H9 (cell line): ENCODE results near the gene EXOC3L4. TPM values are rescaled to one million over a fixed set of nuclear protein-coding genes. Genes with fewer than 3 reads are reported as not detected.

Source experiments
- DNase-seq: peaks from one replicate; pipeline ENCODE4 v3.0.0-alpha.2; 2017
- H2AFZ ChIP-seq: one replicate; pipeline ENCODE4 v1.6.1; 2013; ENCODE audit warnings: mild to moderate bottlenecking, low read length, control low read depth, moderate library complexity
- H2AK5ac ChIP-seq: 2 replicates; pipeline ENCODE4 v1.6.1; 2013; ENCODE audit warnings: low read length, control low read depth, mixed read lengths; ENCODE audit not compliant: insufficient read length
- H2BK120ac ChIP-seq: one replicate; pipeline ENCODE4 v1.6.1; 2013; ENCODE audit warnings: low read depth, mild to moderate bottlenecking, low read length, control low read depth, inconsistent platforms; ENCODE audit not compliant: poor library complexity, severe bottlenecking
- H2BK12ac ChIP-seq: 2 replicates; pipeline ENCODE4 v1.6.1; 2013; ENCODE audit warnings: low read length, control low read depth, mixed read lengths, low read depth; ENCODE audit not compliant: insufficient read length
- H2BK15ac ChIP-seq: 2 replicates; pipeline ENCODE4 v1.6.1; 2013; ENCODE audit warnings: low read depth, low read length, control low read depth
- H2BK20ac ChIP-seq: one replicate; pipeline ENCODE4 v1.6.1; 2013; ENCODE audit warnings: low read depth, mild to moderate bottlenecking, low read length, control low read depth, inconsistent platforms; ENCODE audit not compliant: poor library complexity, severe bottlenecking
- H2BK5ac ChIP-seq: 2 replicates; pipeline ENCODE4 v1.6.1; 2013; ENCODE audit warnings: low read length, control low read depth, mixed read lengths; ENCODE audit not compliant: insufficient read length
- H3K14ac ChIP-seq: 2 replicates; pipeline ENCODE4 v1.6.1; 2013; ENCODE audit warnings: low read length, control low read depth; ENCODE audit not compliant: insufficient read depth
- H3K18ac ChIP-seq: 2 replicates; pipeline ENCODE4 v1.6.1; 2013; ENCODE audit warnings: low read depth, mild to moderate bottlenecking, mixed read lengths, low read length, control low read depth; ENCODE audit not compliant: insufficient read length
- H3K23ac ChIP-seq: 2 replicates; pipeline ENCODE4 v1.6.1; 2013; ENCODE audit warnings: low read length, control low read depth, mixed read lengths, low read depth; ENCODE audit not compliant: insufficient read length
- H3K23me2 ChIP-seq: 2 replicates; pipeline ENCODE4 v1.6.1; 2013; ENCODE audit warnings: low read depth, mild to moderate bottlenecking, mixed read lengths, low read length, control low read depth; ENCODE audit not compliant: insufficient read length, poor library complexity, severe bottlenecking
- H3K27ac ChIP-seq: 2 replicates; pipeline ENCODE4 v1.5.1; 2013; ENCODE audit warnings: low read length, control low read depth, mixed read lengths, low read depth; ENCODE audit not compliant: insufficient read length
- H3K27me3 ChIP-seq: 2 replicates; pipeline ENCODE4 v1.6.1; 2013; ENCODE audit warnings: low read length, control low read depth, inconsistent platforms; ENCODE audit not compliant: insufficient read depth
- H3K4ac ChIP-seq: 2 replicates; pipeline ENCODE4 v1.6.1; 2013; ENCODE audit warnings: low read depth, mild to moderate bottlenecking, control low read depth, inconsistent platforms, low read length, moderate library complexity
- H3K4me1 ChIP-seq: 2 replicates; pipeline ENCODE4 v1.6.1; 2013; ENCODE audit warnings: low read length, control low read depth, inconsistent platforms; ENCODE audit not compliant: insufficient read depth
- H3K4me2 ChIP-seq: 2 replicates; pipeline ENCODE4 v1.6.1; 2013; ENCODE audit warnings: low read length, control low read depth, mixed read lengths; ENCODE audit not compliant: insufficient read length, insufficient read depth
- H3K56ac ChIP-seq: 2 replicates; pipeline ENCODE4 v1.6.1; 2013; ENCODE audit warnings: low read depth, mild to moderate bottlenecking, mixed read lengths, low read length, control low read depth; ENCODE audit not compliant: insufficient read length
- H3K79me1 ChIP-seq: 2 replicates; pipeline ENCODE4 v1.6.1; 2013; ENCODE audit warnings: low read depth, mild to moderate bottlenecking, moderate library complexity, low read length, control low read depth, inconsistent platforms; ENCODE audit not compliant: insufficient read depth, poor library complexity, severe bottlenecking
- H3K79me2 ChIP-seq: 2 replicates; pipeline ENCODE4 v1.6.1; 2013; ENCODE audit warnings: low read length, control low read depth, inconsistent platforms; ENCODE audit not compliant: insufficient read depth
- H3K9ac ChIP-seq: 2 replicates; pipeline ENCODE4 v1.6.1; 2013; ENCODE audit warnings: low read length, control low read depth, mixed read lengths; ENCODE audit not compliant: insufficient read length; ENCODE audit errors: extremely low read depth
- H3K9me3 ChIP-seq: one replicate; pipeline ENCODE4 v1.6.1; 2013; ENCODE audit warnings: low read depth, low read length, inconsistent platforms; ENCODE audit not compliant: control insufficient read depth
- H3T11ph ChIP-seq: one replicate; pipeline ENCODE4 v1.6.1; 2013; ENCODE audit warnings: mild to moderate bottlenecking, low read length, control low read depth, inconsistent platforms
- H4K20me1 ChIP-seq: one replicate; pipeline ENCODE4 v1.6.1; 2013; ENCODE audit not compliant: control insufficient read depth, insufficient read length, insufficient read depth
- H4K5ac ChIP-seq: 2 replicates; pipeline ENCODE4 v1.6.1; 2013; ENCODE audit warnings: low read depth, mild to moderate bottlenecking, mixed read lengths, low read length, control low read depth; ENCODE audit not compliant: insufficient read length
- H4K8ac ChIP-seq: replicated peaks from 2 replicates; pipeline ENCODE4 v1.6.1; 2013; ENCODE audit warnings: low read length, control low read depth, mixed read lengths, low read depth; ENCODE audit not compliant: insufficient read length
- H4K91ac ChIP-seq: 2 replicates; pipeline ENCODE4 v1.6.1; 2013; ENCODE audit warnings: low read depth, mild to moderate bottlenecking, moderate library complexity, mixed read lengths, low read length, control low read depth; ENCODE audit not compliant: insufficient read length
- H3K27ac Mint-ChIP-seq, 3 experiments: 2 replicates in 2 of 3; 3 replicates in 1 of 3; pipeline ENCODE4 v1.8.0; 2020 to 2021; ENCODE audit warnings: mixed read lengths in 3 of 3, mild to moderate bottlenecking in 1 of 3, moderate library complexity in 1 of 3
- H3K27me3 Mint-ChIP-seq: 2 replicates; pipeline ENCODE4 v1.8.0; 2021; ENCODE audit warnings: low read depth, mild to moderate bottlenecking, moderate library complexity, mixed read lengths
- H3K36me3 Mint-ChIP-seq, 3 experiments: 2 replicates in 2 of 3; 3 replicates in 1 of 3; pipeline ENCODE4 v1.8.0; 2020 to 2021; ENCODE audit warnings: low read depth in 3 of 3, mixed read lengths in 3 of 3; ENCODE audit not compliant: insufficient read depth in 1 of 3
- H3K4me1 Mint-ChIP-seq, 2 experiments: 2 replicates each; pipeline ENCODE4 v1.8.0; 2020; ENCODE audit warnings: mixed read lengths in 2 of 2
- H3K4me3 Mint-ChIP-seq, 2 experiments: 2 replicates in 1 of 2; 3 replicates in 1 of 2; pipeline ENCODE4 v1.8.0; 2020 to 2021; ENCODE audit warnings: mild to moderate bottlenecking in 2 of 2, mixed read lengths in 2 of 2, moderate library complexity in 1 of 2
- H3K9me3 Mint-ChIP-seq, 2 experiments: 2 replicates in 1 of 2; 3 replicates in 1 of 2; pipeline ENCODE4 v1.8.0; 2020; ENCODE audit warnings: mild to moderate bottlenecking in 2 of 2, mixed read lengths in 2 of 2, moderate library complexity in 1 of 2
- WGBS: extraction: QIAGEN DNeasy Blood & Tissue Kit; methylation state at CpG from one replicate; pipeline ENCODE4 v1.1.7; 2013; ENCODE audit warnings: missing lambda C conversion rate, low lambda C conversion rate, mixed read lengths; ENCODE audit not compliant: insufficient read length; ENCODE audit errors: extremely low coverage; 5-methylcytosine and 5-hydroxymethylcytosine counted together
- total RNA-seq: library from RNA; stranded (reverse); gene quantifications from 2 replicates; pipeline ENCODE4 v1.2.1, GENCODE V29; 2021
- TF ChIP-seq, protein P1 (sequence below): fragments of 200-600 bp; sonication (generic); conservative IDR thresholded peaks from 3 replicates; pipeline ENCODE4 v1.8.0; 2021; ENCODE audit warnings: antibody characterized with exemption, mild to moderate bottlenecking

EXOC3L4 gene
- total RNA-seq, 1 experiment from 2014 or later = 0.42 TPM

DNA sequence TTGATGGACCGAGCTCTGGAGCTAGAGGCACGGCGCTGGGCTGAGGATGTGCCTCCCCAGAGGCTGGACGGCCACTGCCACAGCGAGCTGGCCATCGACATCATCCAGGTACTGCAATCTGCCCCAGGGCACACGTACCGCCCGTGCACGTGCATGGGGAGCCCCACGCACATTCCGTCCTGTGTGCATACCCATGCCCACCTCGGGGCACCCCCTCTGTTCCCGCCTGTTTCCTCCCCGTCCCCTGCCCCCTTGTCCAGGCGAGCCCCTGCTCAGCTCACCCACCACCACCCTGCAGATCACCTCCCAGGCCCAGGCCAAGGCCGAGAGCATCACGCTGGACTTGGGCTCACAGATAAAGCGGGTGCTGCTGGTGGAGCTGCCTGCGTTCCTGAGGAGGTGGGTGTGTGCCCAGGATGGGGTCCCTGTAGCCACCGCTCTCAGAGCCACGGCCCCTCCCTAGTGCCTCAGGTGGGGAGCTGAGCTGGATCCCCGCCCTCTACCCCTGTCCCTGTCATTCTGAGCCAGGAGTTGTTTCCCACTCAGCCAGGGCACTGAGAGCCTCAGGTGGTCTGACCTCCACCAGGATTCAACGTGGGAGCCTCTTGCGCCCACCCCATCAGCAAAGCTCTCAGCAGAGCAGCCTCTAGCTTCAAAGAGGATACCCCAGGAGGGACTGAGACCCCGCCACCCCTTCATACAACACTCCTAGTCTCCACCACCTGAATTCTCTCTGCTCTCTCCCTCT lies 35.7 kb downstream of the EXOC3L4 start:
- no peaks in the 10 kb centered on the region for H3K4me1 ChIP-seq
- no peaks in the 10 kb centered on the region for H3K79me2 ChIP-seq
- no peak overlapping the region for H2BK20ac ChIP-seq
- peaks cover 9 to 26% (median 17%) of the 10 kb centered on the region in 3 experiments; a peak in 6 of 7 replicates for H3K36me3 Mint-ChIP-seq
- H3K23ac ChIP-seq = no peak overlapping the region
- no peak overlapping the region for H2AFZ ChIP-seq
- DNase-seq = no peak
- H3K4ac ChIP-seq = no peak overlapping the region
- no peak overlapping the region for H2BK5ac ChIP-seq
- no peak overlapping the region for H3K9ac ChIP-seq
- no peaks in the 10 kb centered on the region for H3K23me2 ChIP-seq
- H2BK120ac ChIP-seq = no peak overlapping the region
- no peaks in the 10 kb centered on the region; a peak in 1 of 5 replicates for H3K9me3 Mint-ChIP-seq
- no peak overlapping the region for H3K4me2 ChIP-seq
- peaks cover 4 to 16% of the 10 kb centered on the region in 2 experiments; a peak in 3 of 4 replicates for H3K4me1 Mint-ChIP-seq
- H3K18ac ChIP-seq = no peak overlapping the region
- peak overlapping the region in 1 of 3 experiments; percentile 27; a peak in 1 of 7 replicates for H3K27ac Mint-ChIP-seq
- no peak overlapping the region for H3K14ac ChIP-seq
- no peak overlapping the region for H4K5ac ChIP-seq
- no peak overlapping the region for H2BK12ac ChIP-seq
- H3K79me1 ChIP-seq = no peaks in the 10 kb centered on the region
- H3K27me3 ChIP-seq = no peaks in the 10 kb centered on the region
- no peak overlapping the region for H2BK15ac ChIP-seq
- H4K8ac ChIP-seq = no peak overlapping the region
- H3T11ph ChIP-seq = no peak overlapping the region
- no peak overlapping the region for H3K4me3 Mint-ChIP-seq
- peaks cover 25% of the 10 kb centered on the region for H3K27me3 Mint-ChIP-seq
- no peak overlapping the region for H3K56ac ChIP-seq
- TF ChIP-seq, protein P1, sequence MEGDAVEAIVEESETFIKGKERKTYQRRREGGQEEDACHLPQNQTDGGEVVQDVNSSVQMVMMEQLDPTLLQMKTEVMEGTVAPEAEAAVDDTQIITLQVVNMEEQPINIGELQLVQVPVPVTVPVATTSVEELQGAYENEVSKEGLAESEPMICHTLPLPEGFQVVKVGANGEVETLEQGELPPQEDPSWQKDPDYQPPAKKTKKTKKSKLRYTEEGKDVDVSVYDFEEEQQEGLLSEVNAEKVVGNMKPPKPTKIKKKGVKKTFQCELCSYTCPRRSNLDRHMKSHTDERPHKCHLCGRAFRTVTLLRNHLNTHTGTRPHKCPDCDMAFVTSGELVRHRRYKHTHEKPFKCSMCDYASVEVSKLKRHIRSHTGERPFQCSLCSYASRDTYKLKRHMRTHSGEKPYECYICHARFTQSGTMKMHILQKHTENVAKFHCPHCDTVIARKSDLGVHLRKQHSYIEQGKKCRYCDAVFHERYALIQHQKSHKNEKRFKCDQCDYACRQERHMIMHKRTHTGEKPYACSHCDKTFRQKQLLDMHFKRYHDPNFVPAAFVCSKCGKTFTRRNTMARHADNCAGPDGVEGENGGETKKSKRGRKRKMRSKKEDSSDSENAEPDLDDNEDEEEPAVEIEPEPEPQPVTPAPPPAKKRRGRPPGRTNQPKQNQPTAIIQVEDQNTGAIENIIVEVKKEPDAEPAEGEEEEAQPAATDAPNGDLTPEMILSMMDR = no peak
- no peak overlapping the region for H2AK5ac ChIP-seq
- no peaks in the 10 kb centered on the region for H3K9me3 ChIP-seq
- no peak overlapping the region for H4K91ac ChIP-seq
- no CpG with 5 or more reads among the region's 26 CpGs for WGBS
- no peak overlapping the region for H3K27ac ChIP-seq
- peaks cover 6% of the 10 kb centered on the region for H4K20me1 ChIP-seq
